HTR-8/SVneo (cell line): ENCODE data around the gene FBXW11.
"Not testable (repeated sequence)": the region's sequence is repeated elsewhere in the genome, so short reads cannot be mapped to it uniquely, and the experiment has no call there.

Experiments used
- DNase-seq: peaks from one replicate; pipeline ENCODE4 v3.0.0; 2011; ENCODE audit warnings: low spot score, mixed read lengths; ENCODE audit not compliant: insufficient read length
- FAIRE-seq: peaks from 2 replicates; lab custom pipeline; 2011; peaks lifted over from hg19 to GRCh38; lab: Jason Lieb, UNC

The FBXW11 gene

GRCh38 chr5:171927345-171927941 is 79.0 kb downstream of the FBXW11 start:
- DNase-seq (no peak), FAIRE-seq (no peak)

GRCh38 chr5:171926311-171926710 is 80.1 kb downstream of the FBXW11 start:
- DNase-seq (no peak), FAIRE-seq (no peak)

- FAIRE-seq: no peak
Measured at GRCh38 chr5:171924493-171925122, 81.8 kb downstream of the FBXW11 start.

GRCh38 chr5:171920765-171921391 is 85.6 kb downstream of the FBXW11 start:
- no peak for DNase-seq
- no peak for FAIRE-seq

More at GRCh38 chr5:171924493-171925122, 81.8 kb downstream of the FBXW11 start:
- DNase-seq: no peak

GRCh38 chr5:171915700-171916099 is 90.7 kb downstream of the FBXW11 start:
- not testable (repeated sequence) for FAIRE-seq, DNase-seq

GRCh38 chr5:171914726-171915338 is 91.6 kb downstream of the FBXW11 start:
- DNase-seq (no peak), FAIRE-seq (no peak)

GRCh38 chr5:171913987-171914273 is 92.5 kb downstream of the FBXW11 start:
- FAIRE-seq: no peak
- no peak for DNase-seq

GRCh38 chr5:171911152-171911551 is 95.3 kb downstream of the FBXW11 start:
- FAIRE-seq: no peak
- DNase-seq: no peak

- FAIRE-seq (no peak), DNase-seq (no peak)
Measured at GRCh38 chr5:171908638-171909037, 97.8 kb downstream of the FBXW11 start.

GRCh38 chr5:171907725-171908343 is 98.6 kb downstream of the FBXW11 start:
- FAIRE-seq: no peak
- peak; percentile 46 for DNase-seq

- no peak for FAIRE-seq
Measured at GRCh38 chr5:171906703-171907590, 99.5 kb downstream of the FBXW11 start.

GRCh38 chr5:171906066-171906570 is 100.3 kb downstream of the FBXW11 start:
- FAIRE-seq (no peak), DNase-seq (no peak)

More at GRCh38 chr5:171906703-171907590, 99.5 kb downstream of the FBXW11 start:
- no peak for DNase-seq

- DNase-seq (no peak), FAIRE-seq (no peak)
Measured at GRCh38 chr5:171904886-171905285, 101.6 kb downstream of the FBXW11 start.

- DNase-seq (no peak), FAIRE-seq (no peak)
Measured at GRCh38 chr5:171901764-171902163, 104.7 kb downstream of the FBXW11 start.

GRCh38 chr5:171899792-171900191 is 106.6 kb downstream of the FBXW11 start:
- DNase-seq (no peak), FAIRE-seq (no peak)

GRCh38 chr5:171898879-171899278 is 107.6 kb downstream of the FBXW11 start:
- DNase-seq (no peak), FAIRE-seq (no peak)

GRCh38 chr5:171898386-171898785 is 108.1 kb downstream of the FBXW11 start:
- DNase-seq (no peak), FAIRE-seq (no peak)

- no peak for DNase-seq
- no peak for FAIRE-seq
Measured at GRCh38 chr5:171897231-171897630, 109.2 kb downstream of the FBXW11 start.

- FAIRE-seq (no peak), DNase-seq (no peak)
Measured at GRCh38 chr5:171895081-171895480, 111.4 kb downstream of the FBXW11 start.
